GM03348 (cell line): ENCODE data around the gene DOK5.

ENCODE experiments used
- DNase-seq: peaks from one replicate; pipeline ENCODE4 v3.0.0; 2012; ENCODE audit warnings: low spot score

Gene DOK5

GRCh38 chr20:54611708-54612412 lies 136.5 kb downstream of the DOK5 start:
- DNase-seq: no peak

GRCh38 chr20:54618412-54618811 lies 143.0 kb downstream of the DOK5 start:
- no peak for DNase-seq

- DNase-seq: no peak
These were observed 143.8 kb downstream of the DOK5 start for GRCh38 chr20:54619181-54619580.

DNA sequence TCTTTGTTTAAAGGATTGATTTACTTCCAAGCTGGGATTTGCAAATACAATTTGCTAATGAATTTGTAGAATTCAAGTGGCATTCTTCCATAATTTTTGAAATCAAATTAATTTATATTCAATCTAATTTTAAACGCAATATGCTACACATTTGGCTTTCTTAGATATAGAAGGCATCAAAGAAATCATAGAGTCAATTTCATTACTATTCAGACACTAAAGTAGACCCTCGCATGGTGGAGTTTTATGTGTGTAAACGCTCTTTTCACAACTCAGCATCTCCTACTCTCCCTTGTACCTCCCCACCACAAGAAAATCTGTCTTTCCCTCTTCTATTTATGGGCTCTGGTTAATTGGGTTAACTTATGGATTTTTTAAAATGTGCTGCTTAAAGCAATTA lies 144.3 kb downstream of the DOK5 start:
- no peak for DNase-seq

- DNase-seq: no peak
These were observed 145.2 kb downstream of the DOK5 start for GRCh38 chr20:54620611-54621010.

DNA sequence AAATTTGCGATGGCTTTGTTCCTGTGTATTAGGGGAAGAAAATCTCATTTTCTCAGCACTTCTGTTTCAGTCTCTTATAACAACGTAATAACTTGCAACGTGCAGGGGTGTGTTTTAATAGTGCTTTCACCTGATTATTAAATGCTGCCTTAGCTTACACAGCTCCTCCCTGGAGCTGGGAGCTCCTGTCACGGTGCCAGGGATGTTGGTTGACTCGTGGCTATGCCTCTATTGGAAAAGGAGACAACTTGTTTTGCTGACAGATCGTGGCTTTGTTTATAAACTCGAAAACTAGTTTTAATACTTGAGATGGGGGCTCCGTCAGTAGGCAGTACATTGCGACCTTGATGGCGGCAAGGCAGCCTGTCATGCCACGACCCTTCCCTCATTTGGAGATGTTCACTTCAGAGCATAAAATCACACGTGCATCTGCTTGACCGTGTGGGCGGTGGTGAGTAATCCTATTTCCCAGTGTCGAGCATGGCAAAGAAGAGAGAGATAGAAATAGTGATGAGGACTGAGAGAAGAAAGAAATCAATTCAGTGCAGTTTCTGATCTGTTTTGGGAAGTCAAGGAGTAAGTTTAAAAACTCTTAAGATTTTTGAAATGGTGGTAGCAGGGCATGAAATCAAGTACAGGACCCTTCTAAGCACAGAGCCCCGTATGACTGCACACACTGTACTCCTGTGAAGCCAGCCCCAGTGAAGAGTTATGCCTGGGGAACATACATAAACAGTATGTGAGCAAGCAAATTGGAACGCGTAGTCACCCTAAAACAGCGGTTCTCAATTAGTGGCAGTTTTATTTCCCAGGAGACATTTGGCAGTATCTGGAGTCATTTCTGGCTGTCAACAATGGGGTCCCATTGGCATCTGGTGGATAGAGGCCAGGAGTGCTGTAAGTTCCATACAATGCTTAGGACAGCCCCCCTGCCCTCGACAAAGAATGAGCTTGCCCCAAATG lies 147.2 kb downstream of the DOK5 start:
- peak; percentile 66 for DNase-seq

GRCh38 chr20:54623991-54624569 lies 148.7 kb downstream of the DOK5 start:
- no peak for DNase-seq

GRCh38 chr20:54624706-54625390 lies 149.5 kb downstream of the DOK5 start:
- DNase-seq: no peak

- no peak for DNase-seq
These were observed 150.1 kb downstream of the DOK5 start for GRCh38 chr20:54625497-54625896.

GRCh38 chr20:54626126-54626525 lies 150.7 kb downstream of the DOK5 start:
- DNase-seq: no peak

- DNase-seq: no peak
These were observed 154.2 kb downstream of the DOK5 start for GRCh38 chr20:54629632-54630031.

DNA sequence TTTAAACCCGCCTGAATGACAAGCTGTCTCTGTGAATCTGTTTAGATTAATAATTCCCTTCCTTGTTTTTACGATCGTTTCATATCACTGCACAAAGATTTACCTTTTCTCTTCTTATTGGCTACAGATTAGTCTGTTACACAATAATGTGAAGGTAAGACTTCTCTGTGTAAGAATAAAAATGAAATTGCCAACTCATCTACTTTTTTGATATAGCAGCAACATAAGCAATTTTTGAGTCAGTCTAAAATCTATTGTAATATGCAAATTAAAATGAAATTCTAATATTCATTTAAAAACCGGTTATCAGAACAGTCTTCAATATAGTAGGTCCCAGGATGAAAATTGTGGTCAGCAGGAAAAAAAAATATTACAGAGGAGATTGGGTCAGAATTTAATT lies 155.2 kb downstream of the DOK5 start:
- no peak for DNase-seq

GRCh38 chr20:54631059-54631458 lies 155.7 kb downstream of the DOK5 start:
- no peak for DNase-seq

GRCh38 chr20:54633374-54634355 lies 158.3 kb downstream of the DOK5 start:
- no peak for DNase-seq

DNA sequence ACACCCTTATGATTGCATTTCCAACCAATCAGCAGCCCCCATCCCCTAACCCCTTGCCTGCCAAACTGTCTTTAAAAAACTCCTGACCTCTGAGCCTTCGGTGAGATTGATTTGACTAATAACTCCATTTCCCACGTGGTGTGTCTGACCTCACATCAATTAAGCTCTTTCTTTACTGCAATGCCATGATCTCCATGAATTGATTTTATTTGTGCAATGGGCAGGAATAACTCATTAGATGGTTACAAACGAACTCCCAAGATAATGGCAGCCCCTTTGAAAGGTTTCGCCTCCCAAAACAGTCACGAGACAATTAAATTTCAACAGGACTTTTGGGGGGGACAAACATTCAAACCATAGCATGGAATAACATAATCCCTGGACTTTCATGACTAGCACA lies 161.2 kb downstream of the DOK5 start:
- DNase-seq: no peak

- DNase-seq: no peak
These were observed 164.5 kb downstream of the DOK5 start for GRCh38 chr20:54639941-54640340.

DNA sequence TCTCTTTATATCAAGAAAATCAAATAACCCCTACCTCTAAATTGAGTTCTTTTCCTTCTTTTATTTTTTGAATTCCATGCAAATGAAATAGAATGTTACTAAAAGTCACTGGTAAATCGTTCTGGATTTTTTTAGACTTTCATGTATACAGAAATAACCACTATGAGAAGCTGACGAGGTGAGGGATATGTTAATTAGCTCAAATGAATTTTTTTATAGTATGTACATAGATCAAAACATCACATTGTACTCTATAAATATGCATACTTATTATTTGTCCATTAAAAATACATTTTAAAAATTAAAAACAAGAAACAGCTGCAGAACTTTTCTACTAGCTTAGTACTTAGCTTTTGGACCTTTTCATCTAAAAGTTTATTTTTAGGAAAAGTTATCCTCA lies 165.4 kb downstream of the DOK5 start:
- no peak for DNase-seq

DNA sequence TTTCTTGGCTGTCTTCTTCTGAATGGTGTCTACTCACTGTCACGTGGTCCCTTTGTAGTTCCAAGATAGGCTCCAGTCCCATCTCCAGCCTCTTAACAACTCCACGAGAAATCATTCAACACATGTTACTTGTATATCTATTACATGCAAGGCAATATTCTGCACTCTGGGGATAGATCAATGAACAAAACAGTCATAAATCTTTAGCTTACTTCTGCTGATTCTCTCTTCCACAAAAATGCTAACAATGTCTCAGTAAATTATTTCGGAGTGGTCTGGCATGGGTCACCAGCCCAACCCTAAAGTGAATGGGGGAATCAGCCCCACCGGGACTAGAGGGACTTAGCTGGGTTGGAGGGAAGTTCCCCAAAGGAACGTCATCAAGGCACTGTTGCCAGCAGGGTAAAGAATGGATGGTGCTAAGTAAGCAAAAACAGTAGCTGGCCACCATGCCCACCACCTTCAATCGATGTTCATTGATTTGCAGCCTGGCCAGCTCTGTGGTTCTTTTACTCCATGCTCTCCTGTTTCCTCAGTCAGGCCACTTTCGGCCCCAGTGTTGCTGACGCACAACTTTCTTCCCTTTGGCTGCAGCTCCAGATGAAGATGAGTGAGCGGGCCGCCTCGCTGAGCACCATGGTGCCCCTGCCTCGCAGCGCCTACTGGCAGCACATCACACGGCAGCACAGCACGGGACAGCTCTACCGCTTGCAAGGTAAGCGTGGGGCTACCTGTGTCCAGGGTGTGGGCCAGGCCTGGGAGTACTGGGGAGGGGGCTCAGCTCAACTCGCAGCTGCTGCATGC lies 167.7 kb downstream of the DOK5 start:
- DNase-seq: peak; percentile 56

DNA sequence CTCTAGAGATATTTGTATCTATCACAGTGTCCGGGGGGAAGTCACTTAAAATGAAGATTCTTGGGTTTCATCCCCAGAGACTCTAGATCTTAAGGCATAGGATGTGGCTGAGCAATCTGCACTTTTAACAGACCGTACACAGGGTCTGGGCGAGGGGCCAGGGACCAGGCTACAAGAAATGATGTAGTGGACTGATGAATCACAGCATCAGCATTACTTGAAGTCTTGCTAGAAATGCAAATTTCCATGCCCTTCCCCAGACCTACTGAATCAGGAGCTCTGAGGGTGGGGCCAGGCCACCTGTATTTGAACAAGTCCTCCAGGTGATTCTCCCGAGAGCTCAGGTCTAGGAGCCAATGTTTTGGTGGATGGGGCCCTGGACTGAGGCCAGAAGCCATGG lies 168.4 kb downstream of the DOK5 start:
- peak; percentile 88 for DNase-seq

DNA sequence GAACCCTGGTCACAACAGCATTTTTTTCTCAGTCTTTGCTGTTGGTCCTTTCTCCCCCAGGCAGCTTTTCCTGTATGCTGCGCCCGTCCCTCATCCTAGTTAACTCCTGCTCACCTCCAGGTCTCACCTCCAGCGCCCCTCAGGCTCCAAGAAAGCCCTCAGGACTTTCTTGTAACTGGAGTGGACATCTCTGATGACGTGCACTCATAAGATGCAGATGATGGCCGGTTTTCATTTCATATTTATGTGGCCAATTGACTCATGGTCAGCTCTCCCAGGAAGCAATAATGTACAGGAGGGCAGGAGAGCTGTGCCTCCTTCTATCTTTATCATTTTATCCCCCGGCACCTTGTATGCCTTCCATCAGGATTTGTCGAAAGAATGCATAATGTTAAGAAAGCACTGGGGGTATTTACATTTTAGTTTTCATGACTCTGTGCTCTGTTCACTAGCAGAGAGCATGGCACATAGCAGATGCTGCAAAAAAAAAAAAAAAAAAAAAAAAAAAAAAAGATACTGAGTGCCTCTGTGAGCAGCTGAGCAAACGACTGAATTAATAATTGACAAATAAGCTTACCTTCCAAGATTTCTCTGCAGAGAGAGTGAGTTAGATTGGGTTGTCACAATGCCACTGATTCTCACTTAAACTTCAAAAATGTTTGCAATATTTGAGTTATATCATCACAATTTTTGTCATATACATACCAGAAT lies 170.2 kb downstream of the DOK5 start:
- DNase-seq: no peak
